Activated effector memory CD4-positive, alpha-beta T cell treated with anti-CD3 and anti-CD28 coated beads, Interleukin-2, amount 50 U/mL, for 16 hours (primary cell): ENCODE results near the gene CUX1.

ENCODE experiments used
- DNase-seq: peaks from one replicate; pipeline ENCODE4 v3.0.0-alpha.2; 2020

CUX1 gene

GRCh38 chr7:101854084-101854865 is 36.8 kb downstream of the CUX1 start:
- no peak for DNase-seq

DNA sequence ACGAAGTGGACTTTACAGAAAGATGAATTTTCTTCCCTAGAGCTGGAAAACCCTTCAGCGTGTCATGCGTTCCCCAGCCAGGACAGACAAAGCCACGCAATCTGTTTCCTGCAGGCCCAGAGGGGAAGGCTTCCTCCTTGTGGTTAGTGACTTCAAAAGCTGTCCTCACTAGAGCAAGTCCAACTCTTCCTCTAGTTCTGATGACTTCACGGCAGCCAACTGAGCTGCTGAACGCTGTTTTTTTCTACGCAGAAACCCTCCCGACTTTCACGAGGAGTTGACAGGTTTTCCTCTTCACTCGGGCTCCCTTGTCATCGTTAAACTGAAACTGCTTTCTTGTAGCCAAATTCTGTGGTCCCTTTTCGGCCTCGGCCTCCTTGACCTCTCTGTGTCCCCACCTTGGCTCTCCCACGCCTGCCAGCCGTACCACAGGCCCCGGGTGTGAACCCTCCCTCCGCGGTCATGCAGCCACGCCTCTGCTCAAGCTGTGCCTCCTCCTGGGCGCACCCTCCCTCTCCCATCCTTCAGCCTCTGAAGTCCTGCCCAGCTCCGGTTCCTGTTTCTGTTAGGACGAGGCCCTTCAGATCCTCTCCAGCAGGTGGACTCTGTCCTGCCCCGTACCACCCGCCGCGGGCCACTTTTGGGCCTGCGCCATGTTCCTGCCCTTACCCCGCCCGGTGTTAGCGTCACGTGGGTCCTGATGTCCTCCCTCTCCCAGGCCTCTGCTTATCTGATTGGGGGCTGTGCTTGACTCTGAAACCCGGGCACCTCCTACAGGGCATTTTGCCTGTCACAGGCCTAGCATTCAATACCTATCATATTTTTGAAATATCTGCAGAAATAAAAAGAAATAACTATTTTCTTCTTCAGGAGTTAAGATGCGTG is 39.3 kb downstream of the CUX1 start:
- peak; percentile 92 for DNase-seq

GRCh38 chr7:101857358-101857811 is 40.0 kb downstream of the CUX1 start:
- DNase-seq: peak; percentile 57

DNA sequence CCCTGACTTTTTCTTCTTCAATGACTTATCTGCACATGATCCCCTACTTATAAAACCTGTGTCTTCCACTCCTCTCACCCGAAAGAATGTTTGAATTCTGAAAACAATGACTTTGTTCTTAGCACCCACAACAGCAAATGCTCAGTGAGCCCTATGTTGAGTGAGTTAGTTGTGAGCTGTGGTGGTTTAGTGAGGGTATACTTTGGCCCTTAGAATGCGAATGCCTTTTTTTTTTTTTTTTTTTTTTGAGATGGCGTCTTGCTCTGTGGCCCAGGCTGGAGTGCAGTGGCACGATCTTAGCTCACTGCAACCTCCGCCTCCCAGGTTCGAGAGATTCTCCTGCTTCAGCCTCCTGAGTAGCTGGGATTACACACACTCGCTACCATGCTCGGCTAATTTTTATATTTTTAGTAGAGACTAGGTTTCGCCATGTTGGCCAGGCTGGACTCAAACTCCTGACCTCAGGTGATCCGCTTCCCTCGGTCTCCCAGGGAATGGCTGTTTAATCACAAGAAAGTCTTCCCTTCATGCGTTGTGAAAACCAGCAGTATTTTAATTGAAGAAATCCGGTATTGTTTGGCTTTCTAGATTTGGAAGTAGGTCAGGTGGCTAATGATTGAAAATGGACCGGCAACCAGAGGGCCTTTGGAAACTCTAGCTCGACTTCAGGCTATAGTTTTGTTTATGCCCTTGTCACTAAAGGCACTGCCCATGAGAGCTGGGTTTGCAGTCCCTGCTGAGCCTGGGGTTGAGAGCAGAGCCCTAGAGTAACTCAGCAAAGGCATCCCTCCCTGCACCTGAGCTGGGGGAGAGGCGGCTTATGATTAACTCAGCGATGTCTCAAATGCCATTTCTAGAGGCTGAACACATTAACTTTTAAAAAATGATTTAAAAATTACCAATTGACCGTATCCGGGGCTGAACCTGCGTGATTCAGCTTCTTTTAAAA is 41.3 kb downstream of the CUX1 start:
- DNase-seq: peak; percentile 52

- DNase-seq: peak; percentile 3
Measured at GRCh38 chr7:101859411-101860106, 42.1 kb downstream of the CUX1 start.

DNA sequence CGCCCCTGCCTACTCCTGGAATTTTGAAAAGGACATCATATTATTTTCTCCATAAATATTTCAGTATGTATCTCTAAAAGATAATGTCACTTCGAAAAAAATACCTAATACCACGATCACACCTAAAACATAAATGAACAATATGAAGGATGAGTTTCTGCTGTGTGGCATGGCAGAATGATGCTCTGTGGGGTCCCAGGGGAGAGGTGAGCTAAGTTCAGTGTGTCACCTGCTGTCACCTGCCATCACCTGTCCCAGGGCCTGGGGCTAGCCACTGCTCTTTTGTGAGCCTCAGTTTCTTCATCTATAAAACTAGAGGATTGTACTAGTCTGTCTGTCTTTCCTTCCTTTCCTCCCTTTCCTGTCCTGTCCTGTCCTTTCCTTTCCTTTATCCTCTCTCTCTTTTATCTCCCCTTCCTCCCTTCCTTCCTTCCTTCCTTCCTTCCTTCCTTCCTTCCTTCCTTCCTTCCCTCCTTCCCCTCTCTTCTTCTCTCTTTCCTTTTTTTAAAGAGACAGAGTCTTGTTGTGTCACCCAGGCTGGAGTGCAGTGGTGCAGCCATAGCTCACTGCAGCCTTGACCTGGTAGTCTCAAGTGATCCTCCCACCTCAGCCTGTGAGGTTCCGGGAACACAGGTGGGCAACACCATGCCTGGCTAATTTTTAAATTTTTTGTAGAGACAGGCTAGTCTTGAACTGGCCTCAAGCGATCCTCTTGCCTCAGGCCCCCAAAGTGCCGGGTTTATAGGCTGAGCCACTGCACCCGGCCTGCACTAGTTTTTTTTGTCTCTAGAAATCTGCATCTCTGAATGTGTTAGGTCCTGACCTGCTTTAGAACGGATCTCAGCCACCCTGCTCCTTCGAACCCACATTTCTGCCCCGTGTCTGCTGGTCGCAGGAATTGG is 43.1 kb downstream of the CUX1 start:
- peak; percentile 31 for DNase-seq

DNA sequence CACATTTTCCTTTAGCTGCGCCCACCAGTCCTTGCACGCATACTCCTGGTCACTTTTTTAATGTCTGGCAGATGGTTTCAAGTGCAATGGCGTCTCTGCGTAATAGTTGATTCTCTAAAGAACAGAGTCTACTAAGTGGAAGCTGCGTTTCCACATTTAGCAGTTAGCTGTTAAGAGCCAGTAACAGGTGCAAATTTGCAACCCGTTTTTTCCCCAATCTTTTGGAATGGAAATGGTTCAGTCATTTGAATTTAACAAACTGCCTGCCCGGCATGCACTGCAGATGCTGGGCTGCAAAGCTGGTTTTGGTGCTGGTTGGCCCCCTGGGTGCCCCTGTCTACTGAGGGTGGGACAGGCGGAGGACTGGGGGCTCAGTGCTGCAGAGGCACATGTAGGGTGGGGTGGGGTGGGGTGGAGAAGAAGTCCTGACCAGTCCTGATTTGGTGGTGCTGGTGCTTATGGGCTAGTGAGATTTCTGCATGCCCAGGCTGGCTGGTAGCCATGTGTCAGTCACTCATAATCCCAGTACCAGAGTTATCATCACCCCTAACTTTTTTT is 43.9 kb downstream of the CUX1 start:
- DNase-seq: peak; percentile 24

DNA sequence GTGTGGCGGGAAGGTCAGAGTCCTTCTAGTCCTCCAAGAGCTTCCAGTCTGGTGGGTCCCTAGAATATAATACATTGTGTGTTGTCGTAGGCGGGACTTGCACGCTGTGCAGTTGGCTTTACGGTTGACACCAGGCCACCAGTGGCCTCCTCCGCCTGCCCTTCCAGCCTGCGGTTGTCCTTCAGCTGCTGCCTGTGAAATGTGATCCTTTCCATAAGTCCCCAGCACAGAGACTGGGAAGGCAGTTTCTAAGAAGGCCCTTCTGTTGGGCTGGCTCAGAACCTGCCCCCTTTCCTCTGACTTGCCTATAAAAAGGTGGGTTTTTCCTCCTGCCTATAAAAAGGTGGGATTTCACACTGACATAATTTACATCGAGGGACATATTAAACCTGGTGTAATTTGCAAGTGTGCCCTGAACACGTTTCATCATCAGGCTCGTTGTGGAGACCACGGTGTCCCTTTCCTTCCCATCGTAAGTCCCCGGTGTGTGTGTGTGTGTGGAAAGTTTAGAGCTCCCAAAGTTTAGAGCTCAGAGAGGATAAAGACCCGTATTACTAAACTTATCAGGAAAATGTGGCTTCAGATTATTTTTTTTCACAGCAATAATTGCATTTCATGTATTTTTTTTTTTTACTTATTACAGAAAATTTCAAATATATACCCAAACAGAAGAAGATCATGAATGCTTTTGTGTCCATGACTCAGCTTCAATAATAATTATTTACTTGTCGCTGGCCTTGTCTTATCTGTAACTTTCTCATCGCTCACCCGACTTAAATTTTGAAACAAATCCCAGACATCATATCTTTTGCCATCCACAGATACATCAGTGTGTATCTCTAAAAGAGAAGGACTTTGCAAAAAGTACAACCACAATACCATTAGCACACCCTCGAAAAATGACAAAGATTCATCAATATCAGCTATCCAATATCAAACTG is 45.1 kb downstream of the CUX1 start:
- peak; percentile 46 for DNase-seq

DNA sequence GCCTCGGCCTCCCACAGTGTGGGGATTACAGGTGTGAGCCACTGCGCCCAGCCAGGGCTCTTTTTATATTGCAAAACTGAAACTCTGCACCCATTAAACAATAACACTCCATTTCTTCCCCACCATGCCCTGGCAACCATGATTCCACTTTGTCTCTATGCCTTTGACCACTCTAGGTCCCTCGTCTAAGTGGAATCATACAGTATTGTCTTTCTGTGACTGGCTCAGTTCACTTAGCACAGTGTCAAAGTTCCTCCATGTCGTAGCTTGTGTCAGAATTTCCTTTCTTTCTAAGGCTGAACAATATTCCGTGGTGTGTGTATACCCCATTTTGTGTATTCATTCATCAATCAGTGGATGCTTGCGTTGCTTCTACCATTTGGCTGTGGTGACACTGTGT is 46.2 kb downstream of the CUX1 start:
- peak; percentile 12 for DNase-seq

DNA sequence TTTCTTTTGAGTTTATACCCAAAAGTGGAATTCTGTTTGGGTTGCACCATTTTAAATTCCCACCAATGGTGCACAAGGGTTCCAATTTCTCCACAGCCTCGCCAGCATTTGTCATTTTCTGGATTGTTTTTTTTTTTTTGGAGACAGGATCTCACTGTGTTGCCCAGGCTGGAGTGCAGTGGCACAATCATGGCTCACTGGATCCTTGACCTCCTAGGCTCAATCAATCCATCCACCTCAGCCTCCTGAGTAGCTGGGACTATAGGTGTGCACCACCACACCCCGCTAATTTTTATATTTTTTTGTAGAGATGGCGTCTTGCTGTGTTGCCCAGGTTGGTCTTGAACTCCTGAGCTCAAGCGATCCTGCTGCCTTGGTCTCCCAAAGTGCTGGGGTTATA is 46.6 kb downstream of the CUX1 start:
- no peak for DNase-seq

- peak; percentile 37 for DNase-seq
Measured at GRCh38 chr7:101865031-101865430, 47.6 kb downstream of the CUX1 start.

DNA sequence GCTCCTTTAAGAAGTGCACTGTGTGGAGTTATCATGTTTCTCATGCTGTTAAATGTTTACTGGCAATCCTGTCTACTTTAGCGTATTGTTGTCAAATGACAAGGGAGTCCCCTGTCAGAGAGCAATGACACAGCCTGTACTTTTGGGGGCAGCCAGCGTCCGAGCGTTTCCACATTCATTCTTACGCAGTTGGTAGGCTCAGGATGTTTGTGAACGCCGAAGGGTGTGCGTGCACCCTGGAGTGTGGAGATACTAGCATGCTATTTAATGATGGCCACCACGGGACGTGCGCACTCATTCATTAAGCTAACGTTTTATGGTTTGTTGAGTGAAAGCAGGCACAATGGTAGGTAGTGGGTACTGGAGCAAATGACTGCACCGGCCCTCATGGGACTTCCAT is 48.0 kb downstream of the CUX1 start:
- DNase-seq: no peak

DNA sequence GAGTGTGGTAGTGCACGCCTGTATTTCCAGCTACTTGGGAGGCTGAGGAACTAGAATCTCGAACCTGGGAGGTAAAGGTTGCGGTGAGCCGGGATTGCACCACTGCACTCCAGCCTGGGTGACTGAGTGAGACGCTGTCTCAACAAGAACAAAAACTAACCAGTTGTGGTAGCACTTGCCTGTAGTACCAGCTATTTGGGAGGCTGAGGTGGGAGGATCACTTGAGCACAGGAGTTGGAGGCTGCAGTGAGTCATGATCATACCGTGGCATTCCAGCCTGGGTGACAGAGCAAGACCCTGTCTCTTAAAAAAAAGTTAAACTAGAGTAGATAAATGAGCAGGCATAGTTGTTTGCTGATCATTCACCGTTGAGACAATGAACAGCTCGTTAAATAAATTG is 48.9 kb downstream of the CUX1 start:
- no peak for DNase-seq

GRCh38 chr7:101867265-101867664 is 49.8 kb downstream of the CUX1 start:
- no peak for DNase-seq

- peak; percentile 14 for DNase-seq
Measured at GRCh38 chr7:101867681-101868080, 50.3 kb downstream of the CUX1 start.

DNA sequence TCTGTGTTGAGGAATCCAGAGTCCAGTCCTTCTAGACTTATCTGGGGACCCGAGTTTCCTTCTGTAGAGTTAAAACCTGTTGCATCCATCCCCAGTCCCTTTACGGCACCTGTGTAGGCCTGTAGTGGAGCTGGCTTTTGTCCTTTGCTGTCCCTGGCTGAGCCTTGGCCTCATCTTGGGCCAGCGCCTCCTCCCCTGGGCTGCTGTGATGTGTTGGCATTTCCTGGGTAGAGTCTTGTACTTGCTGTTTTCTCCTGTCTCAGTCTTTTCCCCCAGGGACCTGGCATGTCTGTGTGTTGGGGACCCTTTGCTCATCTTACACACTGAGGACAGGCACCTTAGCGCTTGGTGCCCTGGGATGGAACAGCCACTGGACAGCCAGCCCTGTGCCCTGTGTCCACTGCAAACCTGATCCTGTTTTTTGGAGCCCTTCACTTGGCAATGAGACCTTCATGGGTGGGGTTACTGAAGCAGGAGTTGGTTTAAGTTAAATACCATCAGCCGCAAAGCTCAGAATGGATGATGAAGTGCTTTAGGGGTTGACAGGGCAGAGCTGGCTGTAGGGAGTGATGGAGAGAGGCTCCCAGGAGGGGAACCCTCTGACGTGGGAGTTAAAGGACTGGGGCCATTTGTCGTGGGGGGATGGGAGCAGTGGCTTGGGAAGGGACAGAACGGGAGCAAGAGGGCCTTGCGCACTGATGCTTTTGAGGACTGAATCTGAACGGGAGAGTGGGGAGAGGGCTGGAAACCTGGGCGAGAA is 50.9 kb downstream of the CUX1 start:
- peak; percentile 16 for DNase-seq

- DNase-seq: peak; percentile 60
Measured at GRCh38 chr7:101869026-101869900, 51.8 kb downstream of the CUX1 start.

GRCh38 chr7:101869901-101870290 is 52.5 kb downstream of the CUX1 start:
- DNase-seq: peak; percentile 33
